ENCODE data around the gene CLASP1. TPM values are rescaled to one million over a fixed set of nuclear protein-coding genes. Genes with fewer than 3 reads are reported as not detected.

The CLASP1 gene
- total RNA-seq, 4 donors from 2014 or later = 14.1 to 110 (median 55.9) TPM

DNA sequence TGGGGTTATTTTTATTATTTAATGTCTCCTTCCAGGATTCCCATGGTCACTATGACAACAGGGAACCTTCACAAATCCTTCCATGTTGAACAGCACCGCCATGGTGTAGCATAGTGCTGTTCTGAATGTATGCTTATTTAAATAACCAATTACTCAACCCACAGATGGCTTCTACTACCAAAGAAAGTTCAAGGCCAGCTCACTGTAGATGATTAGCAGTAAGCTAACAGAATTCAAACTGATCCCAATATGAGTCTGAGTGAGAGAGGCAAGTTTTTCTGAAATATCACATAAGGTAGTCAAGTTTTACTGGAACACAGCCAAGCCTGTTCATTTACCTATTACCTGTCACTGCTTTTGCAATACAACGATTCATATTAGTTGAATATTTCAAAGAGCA lies 51.2 kb downstream of the CLASP1 start:
- Histone ChIP-seq H3K4me3 (no peak overlapping the region), H3K4me1 (peaks cover 0 to 12% of the 10 kb centered on the region in 2 donors), H3K9me3 (no peaks in the 10 kb centered on the region), H3K27ac (no peak overlapping the region), H3K27me3 (no peaks in the 10 kb centered on the region), H3K36me3 (no peaks in the 10 kb centered on the region)
- intact Hi-C loops (cut with DNase I; ENCODE audit: low total_unique reads) = no loop called here
- no peak for TF ChIP-seq POLR2A (IDR thresholded peaks at IDR 0.05)
- TF ChIP-seq, protein P1, sequence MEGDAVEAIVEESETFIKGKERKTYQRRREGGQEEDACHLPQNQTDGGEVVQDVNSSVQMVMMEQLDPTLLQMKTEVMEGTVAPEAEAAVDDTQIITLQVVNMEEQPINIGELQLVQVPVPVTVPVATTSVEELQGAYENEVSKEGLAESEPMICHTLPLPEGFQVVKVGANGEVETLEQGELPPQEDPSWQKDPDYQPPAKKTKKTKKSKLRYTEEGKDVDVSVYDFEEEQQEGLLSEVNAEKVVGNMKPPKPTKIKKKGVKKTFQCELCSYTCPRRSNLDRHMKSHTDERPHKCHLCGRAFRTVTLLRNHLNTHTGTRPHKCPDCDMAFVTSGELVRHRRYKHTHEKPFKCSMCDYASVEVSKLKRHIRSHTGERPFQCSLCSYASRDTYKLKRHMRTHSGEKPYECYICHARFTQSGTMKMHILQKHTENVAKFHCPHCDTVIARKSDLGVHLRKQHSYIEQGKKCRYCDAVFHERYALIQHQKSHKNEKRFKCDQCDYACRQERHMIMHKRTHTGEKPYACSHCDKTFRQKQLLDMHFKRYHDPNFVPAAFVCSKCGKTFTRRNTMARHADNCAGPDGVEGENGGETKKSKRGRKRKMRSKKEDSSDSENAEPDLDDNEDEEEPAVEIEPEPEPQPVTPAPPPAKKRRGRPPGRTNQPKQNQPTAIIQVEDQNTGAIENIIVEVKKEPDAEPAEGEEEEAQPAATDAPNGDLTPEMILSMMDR (IDR thresholded peaks at IDR 0.05) = no peak
- no peak for DNase-seq

DNA sequence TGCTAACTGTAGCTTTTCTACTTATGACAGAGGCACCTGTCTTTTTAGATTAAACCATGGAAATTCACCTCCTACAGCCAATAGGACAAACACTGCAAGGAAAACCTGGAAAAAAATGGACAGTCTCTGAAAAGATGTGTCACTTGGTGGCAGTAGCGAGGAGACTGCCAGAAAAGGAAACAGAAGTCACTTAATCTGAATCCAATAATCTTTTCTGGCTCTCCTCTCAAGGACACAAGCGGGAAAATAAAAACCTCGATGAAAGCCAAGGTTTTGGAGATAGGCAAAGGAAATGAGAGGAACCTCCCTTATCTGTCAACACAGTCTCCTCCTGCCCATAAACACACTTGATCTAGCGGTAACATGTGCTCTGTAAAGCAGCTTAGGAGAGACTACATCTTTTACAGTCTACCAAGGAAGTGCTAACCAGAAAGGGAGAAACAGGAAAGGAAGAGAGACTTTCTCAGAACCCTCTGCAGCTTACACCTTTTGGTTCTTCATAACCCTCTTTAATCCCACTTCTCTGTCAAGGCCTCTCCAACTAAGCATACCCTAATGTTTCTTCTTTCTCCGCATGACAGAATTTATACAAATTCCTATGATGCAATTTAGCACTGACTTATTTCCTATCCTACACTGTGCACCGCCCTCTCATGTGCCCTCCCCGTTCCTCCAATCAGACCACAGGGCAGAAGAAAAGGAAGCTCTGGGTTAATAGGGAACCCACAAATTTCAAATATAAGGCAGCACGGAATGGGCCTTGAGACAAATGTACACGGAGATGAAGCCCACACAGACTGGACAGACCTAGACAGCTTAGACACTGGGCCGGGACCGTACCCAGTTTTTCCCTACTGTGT lies 52.8 kb downstream of the CLASP1 start:
- Histone ChIP-seq H3K4me1 (peaks cover 0 to 12% of the 10 kb centered on the region in 2 donors), H3K4me3 (peak overlapping the region in 1 of 2 donors; percentile 5), H3K9me3 (no peaks in the 10 kb centered on the region), H3K27ac (peak overlapping the region; percentile 7 to 35), H3K36me3 (no peaks in the 10 kb centered on the region), H3K27me3 (no peaks in the 10 kb centered on the region)
- intact Hi-C loops (cut with DNase I; ENCODE audit: low total_unique reads) = no loop called here
- DNase-seq = no peak
- TF ChIP-seq, protein P1 (IDR thresholded peaks at IDR 0.05) = peak in 3 of 4 experiments; percentile 8 to 18 (median 13)
- no peak for TF ChIP-seq POLR2A (IDR thresholded peaks at IDR 0.05)

DNA sequence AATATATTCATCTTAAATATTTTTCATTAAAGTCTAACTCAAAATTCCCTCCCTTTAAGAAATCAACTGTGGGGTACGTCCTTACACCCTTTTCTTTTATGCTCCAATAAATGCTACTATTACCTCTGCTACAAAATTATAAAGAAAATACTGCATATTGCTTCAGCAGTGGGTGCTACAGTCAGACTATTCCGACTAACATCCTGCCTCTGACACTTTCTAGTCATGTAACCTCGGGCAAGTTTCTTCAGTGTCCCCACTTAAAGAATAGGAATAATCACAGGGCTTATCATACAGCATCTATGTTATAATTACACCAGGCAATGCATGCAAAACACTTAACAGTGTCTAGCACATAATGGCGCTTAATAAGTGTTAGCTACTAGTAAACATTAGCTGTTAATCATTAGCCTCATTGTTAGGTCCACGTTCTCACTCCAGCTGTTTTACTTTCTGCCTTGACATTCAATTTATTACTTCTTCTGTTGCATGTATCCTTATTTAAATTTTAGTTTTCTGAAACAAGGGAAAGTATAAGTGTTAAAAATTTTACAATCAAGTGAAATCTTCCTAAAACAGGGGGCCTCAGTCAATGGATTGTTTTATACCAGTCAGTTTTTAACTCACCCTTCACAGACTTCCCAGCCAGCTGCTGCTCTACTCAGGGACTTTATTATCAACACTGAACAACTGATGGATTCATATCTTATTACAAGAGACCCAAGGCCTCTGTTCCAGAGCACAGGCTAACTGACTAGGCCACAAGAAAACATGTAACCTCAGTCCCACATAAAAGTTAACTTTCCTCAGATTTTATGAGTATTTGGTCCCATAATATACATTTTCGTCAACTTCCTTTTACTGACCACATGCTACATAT lies 54.0 kb downstream of the CLASP1 start:
- intact Hi-C loops (cut with DNase I; ENCODE audit: low total_unique reads) = no loop called here
- no peak for TF ChIP-seq POLR2A (IDR thresholded peaks at IDR 0.05)
- TF ChIP-seq, protein P1 (IDR thresholded peaks at IDR 0.05) = no peak
- Histone ChIP-seq H3K27me3 (no peaks in the 10 kb centered on the region), H3K4me3 (no peak overlapping the region), H3K36me3 (no peaks in the 10 kb centered on the region), H3K9me3 (no peaks in the 10 kb centered on the region), H3K27ac (no peak overlapping the region), H3K4me1 (peaks cover 0 to 12% of the 10 kb centered on the region in 2 donors)
- no peak for DNase-seq

DNA sequence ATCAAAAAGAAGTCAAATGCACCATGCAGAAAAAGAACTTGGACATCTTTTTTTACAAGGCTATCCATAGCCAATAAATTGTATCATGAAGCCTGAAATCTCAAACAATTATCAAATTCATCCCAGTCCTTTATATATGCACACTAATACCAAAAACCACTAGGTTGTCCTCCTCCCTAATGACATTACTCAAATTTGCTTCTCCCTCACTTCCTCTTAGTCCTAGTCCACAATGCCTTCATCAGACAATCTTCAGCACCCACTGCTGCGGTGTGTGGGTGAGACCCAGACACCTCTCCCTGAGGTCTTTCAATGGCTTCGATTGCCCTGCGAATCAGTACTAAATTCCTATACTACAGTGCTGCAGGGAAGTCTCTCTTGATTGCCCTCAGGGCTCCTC lies 58.1 kb downstream of the CLASP1 start:
- DNase-seq = no peak
- H3K9me3 ChIP-seq = no peaks in the 10 kb centered on the region
- no peaks in the 10 kb centered on the region for H3K36me3 ChIP-seq
- H3K27me3 ChIP-seq = no peaks in the 10 kb centered on the region
- TF ChIP-seq, protein P1 (IDR thresholded peaks at IDR 0.05) = no peak
- TF ChIP-seq POLR2A (IDR thresholded peaks at IDR 0.05) = no peak
- no peak overlapping the region for H3K4me3 ChIP-seq
- H3K4me1 ChIP-seq = no peaks in the 10 kb centered on the region
- intact Hi-C loops (cut with DNase I; ENCODE audit: low total_unique reads) = no loop called here
- no peak overlapping the region for H3K27ac ChIP-seq

DNA sequence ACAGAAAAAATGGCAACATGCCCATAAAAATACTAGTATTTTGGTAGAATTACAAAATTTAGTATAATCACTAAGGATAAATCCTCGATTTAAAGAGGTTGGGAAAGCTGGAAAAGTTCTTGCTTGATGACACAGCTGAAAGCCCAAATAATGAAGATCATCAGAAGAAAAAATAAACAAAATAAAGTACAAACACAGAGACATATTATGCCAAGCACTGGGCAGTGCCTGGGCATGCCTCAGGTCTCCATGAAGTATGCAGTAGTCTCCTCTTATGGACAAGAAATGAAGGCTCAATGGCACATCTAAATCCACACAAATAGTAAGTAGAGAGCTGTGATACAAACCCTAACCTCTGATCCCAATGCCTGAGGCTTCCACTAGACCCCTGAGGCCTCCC lies 60.9 kb downstream of the CLASP1 start:
- no peak for TF ChIP-seq POLR2A (IDR thresholded peaks at IDR 0.05)
- TF ChIP-seq, protein P1 (IDR thresholded peaks at IDR 0.05) = no peak
- Histone ChIP-seq H3K4me3 (no peak overlapping the region), H3K27me3 (no peaks in the 10 kb centered on the region), H3K36me3 (no peaks in the 10 kb centered on the region), H3K4me1 (no peaks in the 10 kb centered on the region), H3K9me3 (no peaks in the 10 kb centered on the region), H3K27ac (no peak overlapping the region)
- intact Hi-C loops (cut with DNase I; ENCODE audit: low total_unique reads) = no loop called here
- DNase-seq = no peak
